Endothelial cell of umbilical vein (primary cell): Measurements from ENCODE around the gene SLC18A3. TPM values are rescaled to one million over a fixed set of nuclear protein-coding genes. Genes with fewer than 3 reads are reported as not detected.

Experiments
- BruUV-seq: library from RNA; stranded (reverse); fragments of 400-500 nt; replicated peaks from 2 replicates; lab custom pipeline; 2021; lab: Mats Ljungman, UMichigan
- CTCF ChIA-PET: fragments of 300-600, 350-600 bp; sonication (Branson Sonifier 250); formaldehyde crosslinking; loops from one replicate; lab custom pipeline; 2021; ENCODE audit warnings: antibody characterized with exemption, inconsistent platforms; lab: Charles Lee
- POLR2A ChIA-PET: fragments of 300-600, 350-600 bp; sonication (Branson Sonifier 250); formaldehyde crosslinking; loops from one replicate; lab custom pipeline; 2021; ENCODE audit warnings: antibody characterized with exemption, inconsistent platforms; lab: Charles Lee
- DNase-seq: peaks from one replicate; pipeline ENCODE4 v3.0.0-alpha.2; 2011; ENCODE audit warnings: low read depth, low spot score
- FAIRE-seq: peaks from 2 replicates; lab custom pipeline; 2011; peaks lifted over from hg19 to GRCh38; lab: Jason Lieb, UNC
- H2AFZ ChIP-seq: 2 replicates; pipeline ENCODE4 v1.6.0; 2012; ENCODE audit warnings: low read depth, low read length, control low read depth, inconsistent platforms
- H3K27ac ChIP-seq: 2 replicates; pipeline ENCODE4 v1.5.1; 2011; ENCODE audit warnings: low read depth, mild to moderate bottlenecking, control low read depth, low read length, moderate library complexity; ENCODE audit not compliant: insufficient read depth
- H3K27me3 ChIP-seq, 2 experiments: 2 replicates each; pipeline versions ENCODE4 v1.6.0 to v1.6.1; 2011; ENCODE audit warnings: low read length in 2 of 2, mixed read lengths in 1 of 2; ENCODE audit not compliant: control insufficient read depth in 2 of 2, insufficient read depth in 2 of 2
- H3K36me3 ChIP-seq, 2 experiments: 2 replicates in 1 of 2; 3 replicates in 1 of 2; pipeline ENCODE4 v1.5.1; 2011; ENCODE audit warnings: low read length in 2 of 2, mild to moderate bottlenecking in 1 of 2, moderate library complexity in 1 of 2; ENCODE audit not compliant: control insufficient read depth in 2 of 2, insufficient read depth in 2 of 2; ENCODE audit errors: extremely low read depth in 1 of 2
- H3K4me1 ChIP-seq: 3 replicates; pipeline ENCODE4 v1.5.1; 2011; ENCODE audit warnings: mild to moderate bottlenecking, low read length; ENCODE audit not compliant: control insufficient read depth, insufficient read depth; ENCODE audit errors: extremely low read depth
- H3K4me2 ChIP-seq: 2 replicates; pipeline ENCODE4 v1.6.1; 2011; ENCODE audit warnings: low read length, control low read depth, mixed read lengths; ENCODE audit not compliant: insufficient read depth
- H3K4me3 ChIP-seq, 3 experiments: fragments of 200-600 bp in 1 of 3; sonication (generic), shearing (Covaris generic) in 1 of 3; replicated peaks in 1 of 3; 2 replicates each; pipeline ENCODE4 v1.5.1; 2011 to 2016; ENCODE audit warnings: control low read depth in 3 of 3, low read length in 3 of 3, mild to moderate bottlenecking in 2 of 3, inconsistent platforms in 1 of 3, low read depth in 1 of 3, moderate library complexity in 1 of 3; ENCODE audit not compliant: insufficient read depth in 1 of 3
- H3K79me2 ChIP-seq: 2 replicates; pipeline ENCODE4 v1.6.0; 2012; ENCODE audit warnings: low read length, inconsistent platforms; ENCODE audit not compliant: control insufficient read depth, insufficient read depth
- H3K9ac ChIP-seq: replicated peaks from 2 replicates; pipeline ENCODE3; 2011; ENCODE audit warnings: low read length, control low read depth; ENCODE audit not compliant: insufficient read depth; ENCODE audit errors: extremely low read depth
- H3K9me1 ChIP-seq: replicated peaks from 3 replicates; pipeline ENCODE4 v1.6.0; 2011; ENCODE audit warnings: mild to moderate bottlenecking, low read length; ENCODE audit not compliant: control insufficient read depth, insufficient read depth; ENCODE audit errors: extremely low read depth
- H3K9me3 ChIP-seq: replicated peaks from 2 replicates; pipeline ENCODE4 v1.5.1; 2012; ENCODE audit warnings: low read length, inconsistent platforms; ENCODE audit not compliant: control insufficient read depth, insufficient read depth
- H4K20me1 ChIP-seq: replicated peaks from 2 replicates; pipeline ENCODE3; 2011; ENCODE audit warnings: mild to moderate bottlenecking, low read length; ENCODE audit not compliant: control insufficient read depth, insufficient read depth; ENCODE audit errors: extremely low read depth
- CTCF ChIP-seq, 2 donors: IDR thresholded peaks; 1 replicate in 1 of 2; 2 replicates in 1 of 2; pipeline ENCODE4 v1.5.1; 2011; ENCODE audit warnings: low read length in 2 of 2, mild to moderate bottlenecking in 2 of 2, moderate library complexity in 2 of 2, control low read depth in 1 of 2, inconsistent platforms in 1 of 2, low read depth in 1 of 2; ENCODE audit not compliant: insufficient read depth in 1 of 2; ENCODE audit errors: extremely low read depth in 1 of 2
- EZH2 ChIP-seq: IDR thresholded peaks from 2 replicates; pipeline ENCODE4 v1.6.1; 2012; ENCODE audit warnings: borderline replicate concordance, low read depth, mild to moderate bottlenecking, moderate library complexity, low read length, inconsistent platforms; ENCODE audit not compliant: severe bottlenecking
- FOS ChIP-seq: IDR thresholded peaks from 2 replicates; pipeline ENCODE4 v1.6.1; 2011; ENCODE audit warnings: mild to moderate bottlenecking, low read length, moderate library complexity, borderline replicate concordance; ENCODE audit not compliant: insufficient read depth
- GATA2 ChIP-seq: IDR thresholded peaks from 2 replicates; pipeline ENCODE4 v1.7.0; 2011; ENCODE audit warnings: low read depth, mild to moderate bottlenecking, moderate library complexity, mixed read lengths, low read length; ENCODE audit not compliant: insufficient read length, insufficient read depth
- JUN ChIP-seq: IDR thresholded peaks from 2 replicates; pipeline ENCODE4 v1.6.1; 2011; ENCODE audit warnings: borderline replicate concordance, low read depth; ENCODE audit not compliant: insufficient read length, insufficient read depth
- MAX ChIP-seq: IDR thresholded peaks from 2 replicates; pipeline ENCODE4 v1.6.1; 2011; ENCODE audit not compliant: insufficient read depth, insufficient read length
- MYC ChIP-seq: IDR thresholded peaks from one replicate; pipeline ENCODE4 v1.6.1; 2011; ENCODE audit warnings: mild to moderate bottlenecking, low read depth, low read length
- POLR2A ChIP-seq: IDR thresholded peaks from 2 replicates; pipeline ENCODE4 v1.6.1; 2012; ENCODE audit warnings: low read depth, mild to moderate bottlenecking, control low read depth, low read length
- POLR2AphosphoS5 ChIP-seq: IDR thresholded peaks from 2 replicates; pipeline ENCODE4 v1.6.1; 2012; ENCODE audit warnings: low read depth, mild to moderate bottlenecking, control low read depth, low read length, moderate library complexity; ENCODE audit not compliant: insufficient read depth
- dilution Hi-C: fragments of 300-500 bp; cut with MboI; formaldehyde crosslinking; loops from one replicate; pipeline ENCODE4 v1.15.0; 2019; ENCODE audit warnings: low sequenced_read_pairs; ENCODE audit not compliant: extremely low pct_ligation_motif_present
- intact Hi-C: fragments of 100-400 bp; cut with micrococcal nuclease; formaldehyde crosslinking; loops from one replicate; pipeline ENCODE4 v1.10.0; 2022
- polyA plus RNA-seq, 4 experiments: library from polyadenylated mRNA; depleted of rRNA in 3 of 4; stranded (reverse) in 3 of 4; unstranded in 1 of 4; fragments of >200 nt; gene quantifications; 2 replicates each; pipeline versions ENCODE4 v1.2.1 to v1.2.3, GENCODE V29; 2011 to 2012; ENCODE audit warnings: missing spikeins in 1 of 4
- total RNA-seq: library from RNA; stranded (reverse); gene quantifications from 2 replicates; pipeline ENCODE4 v1.2.3, GENCODE V29; 2021

Gene SLC18A3
- total and polyA plus RNA-seq, 2 donors (not counting 3 experiments of a cell fraction or from before 2014, with no cell fraction given), result not detected

- dilution Hi-C loops, result no loop called here
- no peaks in the 10 kb centered on the region for H3K4me1 ChIP-seq
Measured at GRCh38 chr10:49567810-49568209, 42.3 kb upstream of the SLC18A3 start.

More at GRCh38 chr10:49567810-49568209, 42.3 kb upstream of the SLC18A3 start:
- ChIA-PET CTCF (interaction anchor here (1.4 to 2.5 kb wide), 2 partner anchors 16 to 25 kb away, joined by 3 to 6 read pairs; no protein-coding TSS in a partner anchor), POLR2A (no interaction called here)
- Histone ChIP-seq H3K9me3 (no peaks in the 10 kb centered on the region), H3K4me2 (no peak overlapping the region), H3K9ac (no peak overlapping the region), H3K36me3 (no peaks in the 10 kb centered on the region), H3K9me1 (no peaks in the 10 kb centered on the region), H3K27ac (no peak overlapping the region), H3K79me2 (no peaks in the 10 kb centered on the region), H4K20me1 (no peaks in the 10 kb centered on the region), H3K27me3 (peaks cover 1 to 6% of the 10 kb centered on the region in 2 experiments), H2AFZ (no peak overlapping the region), H3K4me3 (no peak overlapping the region)
- FAIRE-seq (no peak), DNase-seq (no peak)
- intact Hi-C loops, result no loop called here
- TF ChIP-seq FOS (no peak), MYC (no peak), POLR2A (no peak), POLR2AphosphoS5 (no peak), JUN (no peak), GATA2 (no peak), MAX (no peak), EZH2 (no peak), CTCF (IDR thresholded peaks at IDR 0.05; ENCODE audit: extremely low read depth in 1 of 2, insufficient read depth in 1 of 2, low read depth in 1 of 2, low read length in 2 of 2) (no peak)
- BruUV-seq, result no TSS peak
